AML-193 (cell line): ENCODE measurements around the gene ZNF723.
"Not testable (repeated sequence)": the region's sequence is repeated elsewhere in the genome, so short reads cannot be mapped to it uniquely, and the experiment has no call there.

Source experiments
- DNase-seq, 2 experiments: peaks; one replicate each; lab custom pipeline; 2025; lab: John Stamatoyannopoulos, UW

Gene ZNF723

DNA sequence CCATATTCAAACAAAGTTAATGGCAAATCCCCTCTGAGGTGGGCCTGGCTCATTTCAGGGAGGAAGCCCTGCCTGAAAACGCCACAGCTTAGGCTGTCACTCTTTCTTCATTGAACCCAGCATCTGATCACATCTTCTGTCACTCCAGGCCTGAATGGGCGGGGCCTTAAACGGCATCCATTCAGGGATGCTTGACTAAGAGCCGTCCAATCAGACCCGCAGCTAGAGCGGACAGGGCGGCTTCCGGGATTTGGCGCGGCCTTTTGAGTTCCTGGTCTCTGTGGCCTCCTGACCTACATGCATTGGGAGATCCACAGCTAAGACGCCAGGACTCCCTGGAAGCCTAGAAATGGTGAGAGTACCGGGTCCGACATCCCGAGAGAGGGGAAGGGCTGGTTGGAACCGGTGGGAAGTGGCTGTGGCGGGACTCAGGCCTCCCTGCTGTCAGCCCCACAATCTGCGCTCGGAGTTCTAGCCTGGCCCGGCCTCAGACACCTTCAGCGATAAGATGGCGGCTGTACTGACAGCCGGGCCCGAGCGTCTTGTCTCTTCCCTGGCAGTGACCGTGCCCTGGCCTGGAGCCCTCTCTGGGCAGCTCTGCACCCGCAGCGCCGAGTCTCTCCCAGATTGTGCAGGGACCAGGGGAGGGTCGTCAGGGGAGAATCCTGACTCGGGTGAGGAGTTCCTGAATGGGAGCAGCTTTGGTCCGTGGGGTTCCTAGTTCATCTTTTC is at the start of gene ZNF723:
Gene ZNF723 (plus strand): TSS at position 261 of the 732 bp plus-strand sequence. CDS start 89 bp downstream, at position 350.
- DNase-seq = no peak

DNA sequence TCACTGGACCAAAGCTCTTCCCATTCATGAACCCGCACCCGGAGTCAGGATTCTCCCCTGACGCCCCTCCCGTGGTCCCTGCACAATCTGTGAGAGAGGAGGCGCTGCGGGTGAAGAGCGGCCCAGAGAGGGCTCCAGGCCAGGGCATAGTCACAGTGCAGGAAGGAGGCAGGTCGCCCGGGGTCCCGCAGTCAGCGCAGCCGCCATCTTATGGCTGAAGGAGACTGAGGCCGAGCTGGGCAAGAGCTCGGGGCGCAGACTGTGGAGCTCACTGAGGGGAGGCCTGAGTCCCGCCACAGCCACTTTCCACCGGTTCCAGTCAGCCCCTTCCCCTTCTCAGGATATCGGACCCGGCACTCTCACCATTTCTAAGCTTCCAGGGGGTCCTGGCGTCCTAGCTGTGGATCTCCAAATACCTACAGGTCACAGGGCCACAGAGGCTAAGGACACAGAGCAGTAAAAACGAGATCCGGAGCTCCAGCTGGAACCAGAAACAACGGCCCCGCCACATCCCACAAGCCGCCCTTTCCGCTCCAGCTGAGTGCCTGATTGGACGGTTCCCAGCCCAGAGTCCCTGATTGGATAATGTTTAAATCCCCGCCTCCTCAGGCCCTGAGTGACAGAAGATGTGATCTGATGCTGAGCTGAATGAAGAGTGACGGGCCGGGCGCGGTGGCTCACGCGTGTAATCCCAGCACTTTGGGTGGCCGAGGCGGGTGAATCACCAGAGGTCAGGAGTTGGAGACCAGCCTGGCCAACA is 48.3 kb upstream of the ZNF723 start, which contains the start of gene ZNF99:
Gene ZNF99 (minus strand): TSS at position 501 of the 760 bp plus-strand sequence. CDS start 135 bp downstream, at position 366.
- DNase-seq = no peak

DNA sequence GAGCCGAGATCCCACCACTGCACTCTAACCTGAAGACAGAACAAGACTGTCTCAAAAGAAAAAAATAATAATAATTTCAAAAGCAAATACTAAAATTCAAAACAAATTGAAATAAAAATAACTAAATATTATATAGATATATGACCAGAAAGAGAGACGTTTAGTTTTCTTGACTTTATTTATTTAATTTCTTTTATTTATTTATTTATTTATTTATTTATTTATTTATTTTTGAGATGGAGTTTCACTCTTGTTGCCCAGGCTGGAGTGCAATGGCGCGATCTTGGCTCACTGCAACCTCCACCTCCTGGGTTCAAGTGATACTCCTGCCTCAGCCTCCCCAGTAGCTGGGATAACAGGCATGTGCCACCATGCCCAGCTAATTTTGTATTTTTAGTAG is 39.2 kb upstream of the ZNF723 start:
- DNase-seq = not testable (repeated sequence)

DNA sequence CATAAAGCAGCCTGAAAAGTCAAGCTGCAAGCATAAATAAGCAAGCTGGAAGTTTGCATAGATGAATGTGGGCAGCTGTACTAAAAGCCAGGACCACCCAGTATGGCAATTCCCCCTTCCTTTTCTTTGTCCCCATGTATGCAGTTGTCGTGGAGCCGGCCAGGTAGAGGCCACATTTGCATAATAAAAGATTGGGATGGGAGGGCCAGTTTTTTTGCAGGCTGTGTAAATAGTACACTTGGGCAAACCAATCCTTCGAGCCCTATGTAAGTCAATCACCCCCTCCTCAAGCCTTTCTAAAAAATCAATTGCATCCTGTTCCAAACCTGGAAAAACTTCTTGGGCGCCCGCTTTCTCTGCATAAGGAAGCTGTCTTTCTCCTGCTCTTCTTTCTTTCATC is 35.1 kb upstream of the ZNF723 start:
- no peak for DNase-seq

DNA sequence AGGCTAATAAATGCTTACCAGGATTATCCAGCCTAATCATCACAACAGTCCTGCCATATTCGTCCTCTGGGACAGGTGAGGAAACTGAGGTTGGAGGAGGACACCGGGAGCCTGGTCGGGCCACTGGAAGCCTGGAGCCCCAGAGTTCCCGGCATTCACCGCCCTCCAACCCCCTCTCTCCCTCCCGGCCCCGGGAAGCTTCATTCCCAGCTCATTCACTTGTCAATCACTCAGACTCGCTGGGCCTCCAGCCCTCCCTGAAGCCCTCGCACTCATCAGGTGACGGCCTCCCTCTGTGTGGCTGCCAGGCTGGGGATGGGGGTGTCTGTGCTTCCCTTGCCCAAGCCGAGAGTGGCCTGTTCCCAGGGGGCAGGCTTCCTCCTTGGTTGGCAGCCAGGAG is 25.7 kb upstream of the ZNF723 start:
- DNase-seq = no peak

DNA sequence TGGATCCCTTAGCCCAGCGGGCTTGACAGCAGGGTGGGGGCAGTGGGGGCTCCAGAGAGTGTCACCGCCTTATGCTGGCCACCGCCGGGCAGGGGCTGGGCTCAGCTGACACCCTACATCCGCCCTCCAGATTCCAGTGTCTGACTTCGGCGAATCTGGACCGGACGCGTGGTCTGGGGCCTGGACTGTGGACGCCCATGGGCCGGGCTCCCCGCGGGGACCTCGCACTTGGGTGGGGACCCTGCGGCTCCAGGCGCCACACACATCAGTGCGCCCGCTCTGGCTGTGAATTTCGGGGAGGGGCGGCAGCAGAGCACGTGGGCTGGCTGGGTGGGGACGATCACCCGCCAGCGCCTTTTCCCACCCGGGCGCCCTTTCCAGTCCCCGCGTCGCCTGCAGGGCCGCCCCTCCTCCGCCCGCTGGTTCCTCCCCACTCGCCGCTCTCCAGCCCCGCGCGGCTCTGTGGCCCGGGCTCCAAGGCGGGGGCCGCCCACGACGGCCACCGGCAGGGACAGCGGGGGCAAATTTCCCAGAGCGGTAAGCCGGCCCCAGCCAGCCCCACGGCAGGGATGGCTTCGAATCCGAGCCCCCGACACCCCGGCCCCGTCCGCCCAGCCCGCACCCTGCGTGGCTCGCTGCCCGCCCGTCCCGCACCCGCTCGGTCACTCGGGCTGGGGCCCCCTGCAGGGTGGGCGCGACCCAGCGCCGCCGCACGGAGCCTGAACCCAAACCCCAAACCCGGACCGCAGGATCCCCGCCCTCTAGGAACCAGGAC is 24.8 kb upstream of the ZNF723 start:
- DNase-seq = no peak

DNA sequence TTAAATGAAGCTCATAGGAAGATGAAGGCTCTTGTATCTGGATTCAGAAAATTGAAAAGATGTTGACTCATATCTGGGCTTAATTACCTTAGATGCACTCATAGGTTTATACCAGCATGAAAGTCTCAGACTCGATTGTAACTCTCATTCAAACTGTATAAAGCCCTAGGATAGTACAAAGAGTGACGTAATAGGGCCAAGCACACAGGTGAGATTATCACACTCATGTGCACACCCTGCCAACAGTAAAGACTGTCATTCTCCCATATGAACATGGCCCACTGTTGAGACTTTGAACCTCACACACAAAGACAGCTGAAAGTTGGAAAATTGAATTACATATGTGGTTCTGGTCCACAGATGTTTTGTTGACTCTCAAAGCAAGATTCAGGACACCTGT is 18.0 kb upstream of the ZNF723 start:
- no peak for DNase-seq

DNA sequence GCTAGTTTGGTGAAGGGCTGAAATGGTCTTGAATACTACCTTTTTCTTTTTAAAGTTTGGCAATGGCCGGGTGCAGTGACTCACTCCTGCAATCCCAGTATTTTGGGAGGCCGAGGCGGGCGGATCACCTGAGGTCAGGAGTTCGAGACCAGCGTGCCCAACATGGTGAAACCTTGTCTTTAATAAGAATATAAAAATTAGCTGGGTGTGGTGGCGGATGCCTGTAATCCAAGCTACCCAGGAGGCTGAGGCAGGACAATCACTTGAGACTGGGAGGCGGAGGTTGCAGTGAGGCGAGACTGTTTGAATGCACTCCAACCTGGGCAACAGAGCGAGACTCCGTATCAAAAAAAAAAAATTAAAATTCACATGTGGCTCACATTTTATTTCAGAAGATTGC is 880 bp upstream of the ZNF723 start:
- DNase-seq = no peak

DNA sequence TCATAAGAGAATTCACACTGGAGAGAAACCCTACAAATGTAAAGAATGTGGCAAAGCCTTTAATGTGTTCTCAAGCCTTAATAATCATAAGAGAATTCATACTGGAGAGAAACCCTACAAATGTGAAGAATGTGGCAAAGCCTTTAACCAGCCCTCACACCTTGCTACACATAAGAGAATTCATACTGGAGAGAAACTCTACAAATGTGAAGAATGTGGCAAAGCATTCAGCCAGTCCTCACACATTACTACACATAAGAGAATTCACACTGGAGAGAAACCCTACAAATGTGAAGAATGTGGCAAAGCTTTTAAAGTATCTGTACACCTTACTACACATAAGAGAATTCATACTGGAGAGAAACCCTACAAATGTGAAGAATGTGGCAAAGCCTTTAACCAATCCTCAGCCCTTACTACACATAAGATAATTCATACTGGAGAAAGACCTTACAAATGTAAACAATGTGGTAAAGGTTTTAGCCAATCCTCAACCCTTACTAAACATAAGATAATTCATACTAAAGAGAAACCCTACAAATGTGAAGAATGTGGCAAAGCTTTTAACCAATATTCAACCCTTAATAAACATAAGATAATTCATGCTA is 25.7 kb downstream of the ZNF723 start:
- not testable (repeated sequence) for DNase-seq

DNA sequence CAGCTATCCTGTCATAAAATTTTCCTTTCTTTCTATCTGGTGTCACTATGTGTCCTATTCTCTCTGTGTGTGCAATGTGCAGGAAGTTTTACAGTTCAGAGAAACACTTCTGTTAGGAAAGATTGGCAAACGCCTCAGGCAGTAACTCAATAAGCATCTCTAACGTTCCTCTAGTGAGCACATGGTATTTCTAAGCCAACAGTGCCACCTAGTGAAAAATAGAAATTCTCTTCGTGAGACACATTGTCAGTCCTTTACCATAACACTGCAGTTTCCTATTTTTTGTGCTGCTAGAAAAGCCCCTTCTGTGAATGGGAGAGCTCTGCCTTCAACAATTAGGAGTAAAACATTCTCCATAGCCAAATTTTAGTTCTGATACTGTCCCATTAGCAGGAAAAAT is 50.7 kb downstream of the ZNF723 start:
- DNase-seq = peak; percentile 34 to 53

DNA sequence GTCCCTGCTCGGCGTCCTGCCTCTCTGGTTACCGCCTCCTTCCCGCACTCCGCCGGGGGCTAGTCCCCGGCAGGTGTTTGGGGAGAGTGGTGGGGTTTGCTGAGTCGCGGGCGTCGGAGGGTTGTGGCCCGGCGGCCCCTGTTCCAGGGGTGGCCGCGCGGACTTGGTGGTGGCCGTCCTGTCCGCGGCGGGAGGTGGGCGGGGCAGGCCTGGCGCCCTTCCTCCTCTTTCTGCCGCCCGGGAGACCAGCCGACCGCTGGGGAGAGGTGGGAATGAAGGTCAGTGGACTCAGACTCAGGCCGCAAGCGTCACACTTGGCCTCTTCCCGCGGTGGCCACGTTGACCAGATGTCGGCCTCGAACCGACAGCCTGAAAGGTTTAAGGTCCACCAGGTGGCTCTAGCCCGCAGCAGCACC is 61.8 kb downstream of the ZNF723 start:
- DNase-seq = no peak

DNA sequence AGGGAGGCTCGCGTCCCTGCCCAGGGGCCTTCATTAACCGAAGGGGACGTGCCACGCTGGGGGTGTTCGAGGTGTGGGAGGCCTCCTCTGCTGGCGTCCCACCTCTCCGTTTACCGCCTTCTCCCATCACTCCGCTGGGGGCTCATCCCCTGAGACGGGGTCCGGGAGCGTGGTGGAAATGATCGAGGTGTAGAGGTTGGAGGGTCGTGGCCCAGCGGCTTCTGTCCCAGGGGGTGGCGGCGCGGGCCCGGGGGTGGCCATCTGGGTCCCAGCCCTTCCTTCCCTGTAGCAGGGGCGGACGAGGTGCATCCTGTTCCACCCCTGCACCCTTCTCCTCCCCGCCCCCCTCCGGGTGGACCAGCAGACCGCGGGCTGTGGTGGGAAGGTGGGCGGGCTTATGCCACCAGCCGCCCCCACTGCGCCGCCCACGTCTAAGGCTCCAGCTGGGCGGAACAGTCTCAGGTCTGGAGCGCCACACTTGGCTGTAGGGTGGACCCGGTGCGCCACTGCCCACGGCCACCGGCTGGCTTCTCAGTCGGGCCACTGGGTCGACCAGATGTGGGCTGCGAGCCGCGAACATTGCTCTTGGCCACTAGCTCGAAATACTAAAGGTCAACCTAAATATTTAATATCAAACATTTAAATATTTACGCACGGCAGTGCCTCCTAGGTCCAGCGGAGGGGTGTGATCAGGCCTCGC is 69.5 kb downstream of the ZNF723 start:
- no peak for DNase-seq
